HepG2 (cell line): ENCODE measurements around the gene MIX23.

Source experiments
- CEBPB ChIP-seq: IDR thresholded peaks from 2 replicates; pipeline ENCODE4 v1.6.1; 2011; ENCODE audit warnings: low read depth, low read length, improper control_type of control experiment, borderline replicate concordance
- EP300 ChIP-seq, 3 experiments: sonication (generic) in 1 of 3; formaldehyde crosslinking in 1 of 3; IDR thresholded peaks; 2 replicates each; pipeline versions ENCODE4 v1.5.1 to v1.6.1; 2011 to 2020; ENCODE audit warnings: low read depth in 2 of 3, low read length in 2 of 3, borderline replicate concordance in 1 of 3, improper control_type of control experiment in 1 of 3, mild to moderate bottlenecking in 1 of 3, missing genetic modification reagents in 1 of 3, moderate library complexity in 1 of 3
- ETV5 ChIP-seq: IDR thresholded peaks from 2 replicates; pipeline ENCODE4 v1.6.1; 2018; ENCODE audit warnings: missing biosample characterization, missing genetic modification reagents, inconsistent platforms, borderline replicate concordance
- FOXC1 ChIP-seq: sonication (generic); formaldehyde crosslinking; IDR thresholded peaks from 2 replicates; pipeline ENCODE4 v1.8.0; 2022; ENCODE audit warnings: mild to moderate bottlenecking, missing genetic modification reagents, borderline replicate concordance
- GTF2F1 ChIP-seq: fragments of 150-350 bp; IDR thresholded peaks from 2 replicates; pipeline ENCODE4 v1.6.1; 2014; ENCODE audit warnings: low read length
- HNF4G ChIP-seq, 2 experiments: sonication (generic) in 1 of 2; formaldehyde crosslinking in 1 of 2; IDR thresholded peaks; 2 replicates each; pipeline versions ENCODE4 v1.4.0 to v1.6.1; 2011 to 2020; ENCODE audit warnings: borderline replicate concordance in 2 of 2, low read depth in 2 of 2, mild to moderate bottlenecking in 2 of 2, low read length in 1 of 2, missing genetic modification reagents in 1 of 2, moderate library complexity in 1 of 2
- HNRNPK ChIP-seq: fragments of 200-400 bp; formaldehyde crosslinking; IDR thresholded peaks from 2 replicates; pipeline ENCODE4 v1.6.1; 2018; ENCODE audit warnings: low read length, low read depth, moderate library complexity, mild to moderate bottlenecking; ENCODE audit not compliant: poor library complexity, severe bottlenecking
- KDM1A ChIP-seq: IDR thresholded peaks from 2 replicates; pipeline ENCODE4 v1.6.1; 2016; ENCODE audit warnings: missing compliant biosample characterization
- TAF15 ChIP-seq: fragments of 200-400 bp; formaldehyde crosslinking; IDR thresholded peaks from one replicate; pipeline ENCODE4 v1.6.1; 2018; ENCODE audit warnings: mild to moderate bottlenecking, low read depth, low read length; ENCODE audit not compliant: poor library complexity, severe bottlenecking
- ZFP36L1 ChIP-seq: sonication (generic); formaldehyde crosslinking; IDR thresholded peaks from 2 replicates; pipeline ENCODE4 v1.8.0; 2022; ENCODE audit warnings: mild to moderate bottlenecking, missing genetic modification reagents, moderate library complexity
- ZNF121 ChIP-seq: sonication (generic); formaldehyde crosslinking; IDR thresholded peaks from 2 replicates; pipeline ENCODE4 v1.5.0; 2020; ENCODE audit warnings: mild to moderate bottlenecking, missing genetic modification reagents
- TF ChIP-seq, protein P1 (sequence below): sonication (generic); formaldehyde crosslinking; IDR thresholded peaks from 2 replicates; pipeline ENCODE4 v1.5.0; 2020; ENCODE audit warnings: mild to moderate bottlenecking, missing genetic modification reagents, moderate library complexity
- TF ChIP-seq, protein P2 (sequence below): IDR thresholded peaks from 2 replicates; pipeline ENCODE4 v1.6.1; 2016; ENCODE audit warnings: control low read depth

DNA sequence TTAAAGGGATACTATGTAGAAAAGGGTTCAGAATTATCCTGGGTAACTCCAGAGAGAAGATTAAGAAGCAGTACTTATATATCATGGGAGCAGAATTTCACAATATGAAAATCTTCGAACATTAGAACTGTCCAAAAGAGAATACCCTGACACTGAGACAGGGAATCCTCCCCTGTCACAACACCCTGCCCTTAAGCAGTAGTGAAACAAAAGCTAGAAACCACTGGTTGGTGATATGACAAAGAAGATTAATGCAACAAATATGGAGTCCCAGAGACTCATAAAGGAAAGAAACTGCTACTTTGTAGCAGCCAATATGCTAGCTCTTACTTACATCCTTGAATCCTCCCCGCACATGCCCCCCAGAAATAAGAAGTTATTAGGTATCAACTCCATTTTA is 18.5 kb downstream of the MIX23 start:
- TF ChIP-seq HNRNPK: no peak
- TF ChIP-seq, protein P1, sequence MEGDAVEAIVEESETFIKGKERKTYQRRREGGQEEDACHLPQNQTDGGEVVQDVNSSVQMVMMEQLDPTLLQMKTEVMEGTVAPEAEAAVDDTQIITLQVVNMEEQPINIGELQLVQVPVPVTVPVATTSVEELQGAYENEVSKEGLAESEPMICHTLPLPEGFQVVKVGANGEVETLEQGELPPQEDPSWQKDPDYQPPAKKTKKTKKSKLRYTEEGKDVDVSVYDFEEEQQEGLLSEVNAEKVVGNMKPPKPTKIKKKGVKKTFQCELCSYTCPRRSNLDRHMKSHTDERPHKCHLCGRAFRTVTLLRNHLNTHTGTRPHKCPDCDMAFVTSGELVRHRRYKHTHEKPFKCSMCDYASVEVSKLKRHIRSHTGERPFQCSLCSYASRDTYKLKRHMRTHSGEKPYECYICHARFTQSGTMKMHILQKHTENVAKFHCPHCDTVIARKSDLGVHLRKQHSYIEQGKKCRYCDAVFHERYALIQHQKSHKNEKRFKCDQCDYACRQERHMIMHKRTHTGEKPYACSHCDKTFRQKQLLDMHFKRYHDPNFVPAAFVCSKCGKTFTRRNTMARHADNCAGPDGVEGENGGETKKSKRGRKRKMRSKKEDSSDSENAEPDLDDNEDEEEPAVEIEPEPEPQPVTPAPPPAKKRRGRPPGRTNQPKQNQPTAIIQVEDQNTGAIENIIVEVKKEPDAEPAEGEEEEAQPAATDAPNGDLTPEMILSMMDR: no peak
- TF ChIP-seq KDM1A: no peak
- TF ChIP-seq CEBPB: no peak
- TF ChIP-seq EP300 (IDR thresholded peaks at IDR 0.05; ENCODE audit: low read depth in 2 of 2, low read length in 2 of 2): no peak
- no peak for TF ChIP-seq EP300 (CRISPR knock-in tag; IDR thresholded peaks at IDR 0.05; ENCODE audit: borderline replicate concordance)
- TF ChIP-seq FOXC1 (CRISPR knock-in tag): no peak
- TF ChIP-seq ZNF121: no peak
- no peak for TF ChIP-seq ZFP36L1 (CRISPR knock-in tag)
- TF ChIP-seq ETV5: no peak
- TF ChIP-seq TAF15: no peak
- TF ChIP-seq GTF2F1: no peak
- TF ChIP-seq HNF4G (IDR thresholded peaks at IDR 0.05; ENCODE audit: borderline replicate concordance, low read depth, low read length): no peak
- TF ChIP-seq HNF4G (CRISPR knock-in tag; IDR thresholded peaks at IDR 0.05; ENCODE audit: borderline replicate concordance, low read depth): no peak
- TF ChIP-seq, protein P2, sequence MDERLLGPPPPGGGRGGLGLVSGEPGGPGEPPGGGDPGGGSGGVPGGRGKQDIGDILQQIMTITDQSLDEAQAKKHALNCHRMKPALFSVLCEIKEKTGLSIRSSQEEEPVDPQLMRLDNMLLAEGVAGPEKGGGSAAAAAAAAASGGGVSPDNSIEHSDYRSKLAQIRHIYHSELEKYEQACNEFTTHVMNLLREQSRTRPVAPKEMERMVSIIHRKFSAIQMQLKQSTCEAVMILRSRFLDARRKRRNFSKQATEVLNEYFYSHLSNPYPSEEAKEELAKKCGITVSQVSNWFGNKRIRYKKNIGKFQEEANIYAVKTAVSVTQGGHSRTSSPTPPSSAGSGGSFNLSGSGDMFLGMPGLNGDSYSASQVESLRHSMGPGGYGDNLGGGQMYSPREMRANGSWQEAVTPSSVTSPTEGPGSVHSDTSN: no peak
